Hematopoietic multipotent progenitor cell treated with erythropoietin and hydrocortisone succinate and interleukin-3 and kit ligand, for 8 days (in vitro differentiated cells): ENCODE measurements around the gene CELA3B.
A peak's percentile ranks its signal among the peaks of the same experiment; 100 is the strongest.
"Not testable (repeated sequence)": the region's sequence is repeated elsewhere in the genome, so short reads cannot be mapped to it uniquely, and the experiment has no call there.

Experiments
- DNase-seq: peaks from one replicate; pipeline ENCODE4 v3.0.0-alpha.2; 2015

Gene CELA3B

DNA sequence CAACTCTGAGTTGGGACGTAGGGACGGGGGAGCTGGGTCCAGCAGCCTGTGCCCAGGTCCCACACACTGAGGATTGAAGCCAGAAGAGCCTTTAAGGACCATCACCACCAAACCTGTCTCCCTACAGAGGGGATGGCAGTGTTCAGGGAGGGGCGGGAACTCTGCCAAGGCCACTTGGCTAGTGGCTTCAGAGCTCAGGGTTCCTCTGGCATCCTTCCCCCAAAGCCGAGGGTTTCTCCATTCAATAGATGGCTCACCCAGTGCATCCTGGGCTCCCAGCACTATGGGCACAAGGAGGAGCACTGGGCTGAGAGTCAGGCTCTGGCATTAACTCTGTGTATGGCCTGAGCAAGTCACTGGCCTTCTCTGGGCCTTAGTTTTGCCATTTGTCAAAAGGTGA lies 4.4 kb downstream of the CELA3B start:
- not testable (repeated sequence) for DNase-seq

DNA sequence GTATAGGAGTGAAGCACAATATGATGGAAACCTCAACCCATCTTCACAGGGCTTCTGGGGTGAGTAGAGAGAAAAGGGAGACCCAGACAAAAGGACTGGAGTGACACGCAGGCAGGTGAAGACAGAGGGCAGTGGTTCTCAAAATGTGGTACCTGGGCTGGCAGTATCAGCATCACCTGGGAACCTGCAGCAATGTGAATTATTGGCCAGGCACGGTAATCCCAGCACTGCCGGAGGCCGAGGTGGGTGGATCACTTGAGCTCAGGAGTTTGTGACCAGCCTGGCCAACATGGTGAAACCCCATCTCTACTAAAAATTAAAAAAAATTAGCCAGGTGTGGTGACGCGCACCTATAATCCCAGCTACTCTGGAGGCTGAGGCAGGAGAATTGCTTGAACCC lies 5.3 kb downstream of the CELA3B start:
- not testable (repeated sequence) for DNase-seq

DNA sequence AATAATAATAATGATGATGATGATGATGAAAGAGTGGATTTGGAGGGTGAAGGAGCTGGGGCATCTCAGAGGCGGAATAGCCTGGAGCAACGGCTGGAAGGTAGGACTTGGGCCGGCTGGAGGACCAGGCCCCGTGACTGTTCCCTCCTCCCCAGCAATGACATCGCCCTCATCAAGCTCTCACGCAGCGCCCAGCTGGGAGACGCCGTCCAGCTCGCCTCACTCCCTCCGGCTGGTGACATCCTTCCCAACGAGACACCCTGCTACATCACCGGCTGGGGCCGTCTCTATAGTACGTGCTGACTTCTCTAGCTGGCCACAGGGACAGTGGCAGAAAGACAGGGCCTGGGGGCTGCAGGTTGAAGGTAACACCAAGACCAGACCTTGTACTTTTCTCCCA lies 6.7 kb downstream of the CELA3B start:
- not testable (repeated sequence) for DNase-seq

DNA sequence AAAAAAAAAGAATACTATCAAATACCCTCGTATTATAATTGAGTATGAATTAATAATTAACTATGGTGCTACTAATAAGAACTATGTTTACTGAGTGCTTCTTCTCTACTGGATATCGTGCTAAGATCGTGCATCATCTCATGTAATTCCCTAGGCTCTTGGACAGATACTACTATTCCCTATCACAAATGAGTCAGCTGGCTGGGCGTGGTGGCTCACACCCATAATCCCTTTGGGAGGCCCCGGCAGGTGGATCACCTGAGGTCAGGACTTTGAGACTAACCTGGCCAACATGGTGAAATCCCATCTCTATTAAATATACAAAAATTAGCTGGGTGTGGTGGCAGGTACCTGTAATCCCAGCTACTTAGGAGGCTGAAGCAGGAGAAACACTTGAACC lies 9.1 kb downstream of the CELA3B start:
- DNase-seq: not testable (repeated sequence)

DNA sequence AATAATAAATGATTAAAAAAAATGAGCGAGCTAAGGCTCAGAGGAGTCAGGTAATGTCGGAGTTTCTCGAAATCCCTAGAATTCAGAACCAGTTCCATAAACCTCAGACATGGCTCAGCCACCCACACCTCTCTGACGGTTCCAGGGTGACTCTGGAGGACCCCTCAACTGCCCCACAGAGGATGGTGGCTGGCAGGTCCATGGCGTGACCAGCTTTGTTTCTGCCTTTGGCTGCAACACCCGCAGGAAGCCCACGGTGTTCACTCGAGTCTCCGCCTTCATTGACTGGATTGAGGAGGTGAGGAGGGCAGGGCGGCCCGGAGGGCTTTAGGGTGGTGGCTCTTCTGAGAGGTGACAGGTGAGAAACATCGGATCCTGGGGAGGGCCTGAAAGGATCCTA lies 9.6 kb downstream of the CELA3B start:
- DNase-seq: not testable (repeated sequence)

DNA sequence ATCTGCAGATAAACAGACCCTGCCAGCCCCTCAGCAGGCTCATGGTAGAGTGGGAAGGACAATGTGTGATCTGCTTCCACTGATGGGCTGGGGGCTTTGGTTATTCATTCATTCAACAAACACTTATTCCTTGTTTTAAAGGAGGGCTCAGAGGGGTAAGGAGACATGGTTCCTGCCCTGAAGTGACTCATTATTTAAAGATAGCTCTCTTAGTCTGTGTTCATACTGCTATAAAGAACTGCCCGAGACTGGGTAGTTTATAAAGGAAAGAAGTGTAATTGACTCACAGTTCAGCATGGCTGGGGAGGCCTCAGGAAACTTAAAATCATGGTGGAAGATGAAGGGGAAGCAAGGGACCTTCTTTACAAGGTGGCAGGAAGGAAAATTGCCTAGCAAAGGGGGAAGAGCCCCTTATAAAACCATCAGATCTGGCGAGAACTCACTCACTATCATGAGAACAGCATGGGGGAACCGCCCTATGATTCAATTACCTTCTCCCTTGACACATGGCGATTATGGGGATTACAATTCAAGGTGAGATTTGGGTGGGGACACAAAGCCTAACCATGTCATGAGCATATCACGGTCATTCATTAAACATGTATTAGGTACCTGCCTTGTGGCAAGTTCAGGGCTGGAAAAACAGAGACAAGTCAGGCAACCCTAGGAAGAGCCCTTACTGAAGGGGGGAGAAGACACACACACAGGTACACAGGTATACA lies 13.0 kb downstream of the CELA3B start:
- not testable (repeated sequence) for DNase-seq

DNA sequence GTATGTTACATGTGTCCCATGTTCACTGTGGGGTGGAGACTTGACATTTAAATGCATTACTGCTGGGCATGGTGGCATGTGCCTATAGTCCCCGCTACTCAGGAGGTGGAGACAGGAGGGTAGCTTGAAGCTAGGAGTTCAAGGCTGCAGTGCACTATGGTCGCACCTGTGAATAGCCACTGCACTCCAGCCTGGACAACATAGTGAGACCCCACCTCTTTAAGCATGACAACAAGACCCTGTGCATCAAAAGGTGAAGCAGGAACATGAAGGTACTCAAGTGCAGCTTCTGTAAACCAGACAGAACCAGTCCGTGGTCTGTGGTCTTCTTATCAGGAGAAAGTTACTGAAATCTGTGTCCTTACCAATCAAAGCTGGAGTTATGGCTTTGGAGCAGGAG lies 15.4 kb downstream of the CELA3B start:
- DNase-seq: not testable (repeated sequence)

DNA sequence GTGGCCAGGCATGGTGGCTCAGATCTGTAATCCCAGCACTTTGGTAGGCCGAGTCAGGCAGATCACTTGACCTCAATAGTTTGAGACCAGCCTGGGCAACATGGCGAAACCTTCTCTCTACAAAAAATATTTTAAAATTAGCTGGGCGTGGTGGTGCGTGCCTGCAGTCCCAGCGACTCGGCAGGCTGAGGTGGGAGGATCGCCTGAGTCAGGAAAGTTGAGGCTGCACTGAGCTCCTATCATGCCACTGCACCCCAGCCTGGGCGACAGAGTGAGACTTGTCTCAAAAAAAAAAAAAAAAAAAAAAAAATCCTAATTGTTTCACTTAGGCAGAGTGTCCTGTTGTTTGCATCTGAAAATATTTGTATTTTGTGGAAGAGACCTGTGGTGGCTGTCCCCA lies 17.9 kb downstream of the CELA3B start:
- DNase-seq: not testable (repeated sequence)

DNA sequence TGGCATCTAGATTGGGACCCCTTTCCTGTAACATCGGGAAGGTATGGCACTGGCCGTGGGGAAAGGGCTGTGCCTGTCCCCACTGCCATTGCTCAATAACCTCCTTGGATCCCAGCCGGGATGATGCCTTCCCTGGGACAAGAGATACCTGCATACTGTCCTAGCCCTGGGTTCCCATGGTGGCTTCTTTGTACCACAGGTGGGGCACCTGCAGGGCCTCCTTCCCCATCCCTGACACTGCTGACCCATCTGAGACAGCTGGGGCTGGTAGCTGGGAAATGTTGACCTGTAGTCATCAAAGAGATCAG lies 19.8 kb downstream of the CELA3B start:
- not testable (repeated sequence) for DNase-seq

DNA sequence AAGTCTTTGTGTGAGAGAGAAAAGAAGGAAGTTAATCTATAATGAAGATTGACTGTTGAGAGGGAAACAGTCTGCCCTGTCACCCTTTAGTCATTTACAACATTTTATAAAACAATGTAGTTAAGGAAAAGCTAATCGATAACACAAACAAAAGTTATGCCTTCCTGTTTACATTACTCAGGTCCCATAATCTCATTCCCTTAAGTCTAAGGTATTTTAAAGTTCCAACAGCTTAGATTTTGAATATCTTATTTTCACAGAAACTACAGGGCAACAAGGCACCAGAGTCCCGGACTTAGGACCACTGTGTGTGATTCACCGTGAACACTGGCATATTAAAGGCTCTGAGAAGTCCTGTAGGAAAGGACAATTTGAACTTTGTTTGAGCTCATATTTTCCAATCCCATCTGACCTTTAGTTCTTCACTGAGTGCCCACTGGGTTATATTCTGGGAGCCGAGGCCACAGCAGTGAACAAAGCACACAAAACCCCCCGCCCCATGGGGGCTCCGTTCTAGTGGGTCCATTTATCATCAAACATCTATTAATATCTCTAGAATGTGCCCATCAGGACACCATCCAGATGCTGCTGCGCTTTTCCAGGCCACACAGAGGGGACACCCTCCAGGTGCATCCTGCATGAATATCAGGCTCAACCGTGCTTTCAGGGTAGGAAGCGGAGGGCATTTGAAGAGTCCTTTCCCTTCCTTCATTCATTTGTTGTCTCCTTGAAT lies 21.2 kb downstream of the CELA3B start:
- not testable (repeated sequence) for DNase-seq

DNA sequence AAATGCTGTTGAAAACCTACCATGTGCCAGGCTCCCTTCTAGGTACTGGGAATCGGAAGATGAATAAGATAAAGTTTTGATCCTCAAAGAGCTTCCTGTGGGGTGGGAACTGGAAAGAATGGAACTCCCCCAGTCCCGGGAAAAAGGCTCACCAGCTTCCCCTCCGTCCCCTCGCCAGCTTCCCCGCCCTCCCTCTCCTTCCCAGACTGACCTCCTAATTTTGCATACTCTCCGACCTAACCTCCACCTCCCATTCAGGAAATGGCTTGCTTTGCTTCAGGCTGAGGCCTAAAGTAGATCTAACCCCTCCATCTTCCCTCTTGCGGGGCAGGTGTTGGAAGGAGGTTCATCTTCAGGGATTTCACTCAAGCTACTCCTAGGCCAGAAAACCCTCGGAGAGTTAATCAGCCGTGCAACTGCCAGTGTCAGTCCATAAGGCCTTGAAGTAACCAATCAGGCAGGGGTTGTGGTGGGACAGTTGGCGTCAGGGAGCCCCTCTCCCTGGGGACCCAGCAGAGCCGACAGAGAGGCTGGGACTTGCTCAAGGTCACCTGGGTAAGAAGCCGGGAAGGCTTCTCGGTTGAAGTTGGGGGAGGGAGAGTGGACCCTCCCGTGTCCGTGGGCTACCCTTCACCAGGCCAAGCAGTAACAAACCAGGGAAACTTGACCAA lies 21.9 kb downstream of the CELA3B start:
- DNase-seq: not testable (repeated sequence)

DNA sequence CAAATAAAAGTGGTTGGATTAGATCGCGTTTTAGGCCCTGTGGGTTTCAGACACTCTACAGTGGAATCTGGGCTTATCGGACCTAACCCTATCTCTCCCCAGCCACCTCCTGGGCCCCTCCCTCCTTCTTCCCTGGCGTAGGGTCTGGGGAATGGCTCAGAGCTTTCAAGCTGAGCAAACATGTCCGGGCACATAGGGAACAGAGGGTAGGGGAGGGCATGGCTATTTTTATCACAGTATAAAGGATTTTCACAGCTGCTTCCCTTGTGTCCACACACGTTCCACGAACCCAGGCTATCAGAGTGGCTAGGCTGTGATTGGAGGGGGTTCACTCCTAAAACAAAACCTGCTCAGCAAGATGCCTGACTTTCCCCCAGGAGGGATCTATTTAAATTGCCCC lies 22.8 kb downstream of the CELA3B start:
- DNase-seq: not testable (repeated sequence)

DNA sequence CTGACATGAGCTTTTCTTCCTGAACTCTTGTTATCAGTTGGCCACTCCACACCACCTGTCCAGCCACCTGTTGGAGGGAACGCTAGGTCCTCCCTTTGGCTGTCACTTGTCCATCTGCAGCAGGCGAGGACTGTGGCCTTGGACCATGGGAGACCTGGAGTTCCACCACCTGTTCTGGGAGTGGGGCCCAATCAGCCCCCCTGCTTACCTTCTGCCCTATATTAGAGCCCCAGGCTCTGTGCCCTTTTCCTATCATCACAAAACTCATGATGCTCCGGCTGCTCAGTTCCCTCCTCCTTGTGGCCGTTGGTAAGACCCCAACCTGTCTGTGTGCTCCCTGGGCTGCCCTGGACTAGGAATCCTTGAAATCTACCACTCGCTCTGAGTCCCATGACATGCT lies 24.6 kb downstream of the CELA3B start, which contains the start of gene CELA3A:
CELA3A (plus strand) TSS at position 249 of the 400 bp plus-strand sequence; CDS start at position 267, 18 bp downstream.
- no peak for DNase-seq

DNA sequence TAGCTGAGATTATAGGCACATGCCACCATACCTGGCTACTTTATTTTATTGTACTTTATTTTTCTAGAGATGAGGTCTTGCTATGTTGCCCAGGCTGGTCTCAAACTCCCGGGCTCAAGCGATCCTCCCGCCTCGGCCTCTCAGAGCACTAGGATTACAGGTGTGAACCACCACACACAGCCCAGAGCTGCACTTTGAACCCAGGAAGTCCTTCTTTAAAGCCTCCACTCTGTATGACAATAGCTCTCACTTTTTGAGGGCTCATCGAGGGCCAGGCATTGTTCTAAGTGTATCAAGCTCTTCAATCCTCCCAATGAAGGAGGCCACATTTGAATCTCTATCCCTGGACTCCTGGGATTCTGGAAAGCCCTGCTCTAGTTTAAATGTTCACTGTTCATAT lies 25.6 kb downstream of the CELA3B start:
- not testable (repeated sequence) for DNase-seq

DNA sequence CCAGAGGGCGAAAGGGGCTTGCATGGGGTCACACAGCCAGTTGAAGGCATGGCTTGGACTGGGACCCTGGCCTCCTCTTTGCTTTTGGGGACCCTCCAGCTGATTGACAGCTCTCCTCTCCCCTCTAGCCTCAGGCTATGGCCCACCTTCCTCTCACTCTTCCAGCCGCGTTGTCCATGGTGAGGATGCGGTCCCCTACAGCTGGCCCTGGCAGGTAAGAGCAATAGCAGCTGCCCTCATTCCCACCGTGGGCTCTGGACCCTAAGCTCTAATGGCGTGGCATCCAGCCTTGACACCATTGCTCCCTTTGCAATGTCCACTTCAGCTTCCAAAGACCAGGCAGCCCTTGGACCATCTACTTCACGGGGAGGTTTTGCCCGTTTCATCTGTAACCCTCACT lies 26.1 kb downstream of the CELA3B start:
- not testable (repeated sequence) for DNase-seq

DNA sequence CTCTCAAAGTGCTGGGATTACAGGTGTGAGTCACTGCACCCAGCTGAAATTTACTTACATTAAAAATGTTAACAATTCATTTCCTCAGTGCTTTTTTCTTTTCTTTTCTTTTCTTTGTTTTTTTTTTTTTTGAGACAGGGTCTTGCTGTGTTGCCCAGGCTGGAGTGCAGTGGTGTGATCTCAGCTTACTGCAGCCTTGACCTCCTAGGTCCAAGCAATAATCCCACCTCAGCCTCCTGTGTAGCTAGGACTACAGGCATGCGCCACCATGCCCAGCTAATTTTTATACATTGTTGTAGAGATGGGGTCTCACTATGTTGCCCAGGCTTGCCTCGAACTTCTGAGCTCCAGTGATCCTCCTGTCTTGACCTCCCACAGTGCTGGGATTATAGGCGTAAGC lies 27.1 kb downstream of the CELA3B start:
- not testable (repeated sequence) for DNase-seq

DNA sequence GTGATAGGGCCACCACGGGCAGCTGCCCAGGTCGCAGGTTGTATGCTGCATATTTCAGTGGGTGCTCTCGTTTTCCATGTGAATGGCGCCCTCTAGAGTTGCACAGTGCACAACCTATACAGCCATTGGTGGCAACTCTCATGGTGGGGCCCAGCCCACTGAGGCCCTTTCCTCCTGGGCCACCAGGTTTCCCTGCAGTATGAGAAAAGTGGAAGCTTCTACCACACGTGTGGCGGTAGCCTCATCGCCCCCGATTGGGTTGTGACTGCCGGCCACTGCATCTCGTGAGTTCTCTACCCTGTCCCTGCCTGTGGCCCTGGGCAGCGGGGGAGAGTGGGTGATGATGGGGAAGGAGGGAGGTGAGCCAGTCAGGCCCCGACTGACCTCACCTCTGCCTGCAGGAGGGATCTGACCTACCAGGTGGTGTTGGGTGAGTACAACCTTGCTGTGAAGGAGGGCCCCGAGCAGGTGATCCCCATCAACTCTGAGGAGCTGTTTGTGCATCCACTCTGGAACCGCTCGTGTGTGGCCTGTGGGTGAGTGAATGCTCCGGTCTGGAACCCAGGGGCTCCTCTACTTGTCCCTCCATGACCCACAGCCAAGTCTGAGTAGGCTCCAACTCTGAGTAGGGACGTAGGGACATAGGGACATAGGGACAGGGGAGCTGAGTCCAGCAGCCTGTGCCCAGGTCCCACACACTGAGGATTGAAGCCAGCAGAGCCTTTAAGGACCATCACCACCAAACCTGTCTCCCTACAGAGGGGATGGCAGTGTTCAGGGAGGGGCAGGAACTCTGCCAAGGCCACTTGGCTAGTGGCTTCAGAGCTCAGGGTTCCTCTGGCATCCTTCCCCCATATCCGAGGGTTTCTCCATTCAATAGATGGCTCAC lies 28.7 kb downstream of the CELA3B start:
- DNase-seq: peak; percentile 60

DNA sequence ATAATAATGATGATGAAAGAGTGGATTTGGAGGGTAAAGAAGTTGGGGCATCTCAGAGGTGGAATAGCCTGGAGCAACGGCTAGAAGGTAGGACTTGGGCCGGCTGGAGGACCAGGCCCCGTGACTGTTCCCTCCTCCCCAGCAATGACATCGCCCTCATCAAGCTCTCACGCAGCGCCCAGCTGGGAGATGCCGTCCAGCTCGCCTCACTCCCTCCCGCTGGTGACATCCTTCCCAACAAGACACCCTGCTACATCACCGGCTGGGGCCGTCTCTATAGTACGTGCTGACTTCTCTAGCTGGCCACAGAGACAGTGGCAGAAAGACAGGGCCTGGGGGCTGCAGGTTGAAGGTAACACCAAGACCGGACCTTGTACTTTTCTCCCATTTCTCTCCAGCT lies 29.9 kb downstream of the CELA3B start:
- DNase-seq: not testable (repeated sequence)

DNA sequence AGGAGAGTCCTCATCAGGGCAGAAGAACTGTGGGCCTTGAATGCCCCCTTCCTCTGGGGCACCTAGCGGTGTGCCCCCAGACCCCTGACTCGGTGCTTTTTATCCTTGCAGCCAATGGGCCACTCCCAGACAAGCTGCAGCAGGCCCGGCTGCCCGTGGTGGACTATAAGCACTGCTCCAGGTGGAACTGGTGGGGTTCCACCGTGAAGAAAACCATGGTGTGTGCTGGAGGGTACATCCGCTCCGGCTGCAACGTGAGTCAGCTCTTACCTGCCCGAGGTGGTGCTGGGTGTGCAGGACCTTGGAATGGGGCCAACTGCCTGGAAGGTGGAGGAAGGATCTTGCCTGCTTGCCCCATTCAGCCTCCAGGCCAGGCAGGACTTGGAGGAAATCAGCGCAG lies 30.4 kb downstream of the CELA3B start:
- not testable (repeated sequence) for DNase-seq

DNA sequence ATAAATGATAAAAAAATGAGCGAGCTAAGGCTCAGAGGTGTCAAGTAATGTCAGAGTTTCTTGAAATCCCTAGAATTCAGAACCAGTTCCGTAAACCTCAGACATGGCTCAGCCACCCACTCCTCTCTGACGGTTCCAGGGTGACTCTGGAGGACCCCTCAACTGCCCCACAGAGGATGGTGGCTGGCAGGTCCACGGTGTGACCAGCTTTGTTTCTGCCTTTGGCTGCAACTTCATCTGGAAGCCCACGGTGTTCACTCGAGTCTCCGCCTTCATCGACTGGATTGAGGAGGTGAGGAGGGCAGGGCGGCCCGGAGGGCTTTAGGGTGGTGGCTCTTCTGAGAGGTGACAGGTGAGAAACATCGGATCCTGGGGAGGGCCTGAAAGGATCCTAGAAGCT lies 32.7 kb downstream of the CELA3B start:
- DNase-seq: not testable (repeated sequence)

DNA sequence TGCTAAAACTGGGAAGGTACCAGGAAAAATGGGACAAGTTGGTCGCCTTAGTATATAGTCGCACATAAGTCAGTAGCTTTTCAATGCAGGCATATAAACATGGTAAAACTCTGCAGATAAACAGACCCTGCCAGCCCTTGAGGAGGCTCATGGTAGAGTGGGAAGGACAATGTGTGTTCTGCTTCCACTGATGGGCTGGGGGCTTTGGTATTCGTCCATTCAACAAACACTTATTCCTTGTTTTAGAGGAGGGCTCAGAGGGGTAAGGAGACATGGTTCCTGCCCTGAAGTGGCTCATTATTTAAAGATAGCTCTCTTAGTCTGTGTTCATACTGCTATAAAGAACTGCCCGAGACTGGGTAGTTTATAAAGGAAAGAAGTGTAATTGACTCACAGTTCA lies 35.9 kb downstream of the CELA3B start:
- not testable (repeated sequence) for DNase-seq

DNA sequence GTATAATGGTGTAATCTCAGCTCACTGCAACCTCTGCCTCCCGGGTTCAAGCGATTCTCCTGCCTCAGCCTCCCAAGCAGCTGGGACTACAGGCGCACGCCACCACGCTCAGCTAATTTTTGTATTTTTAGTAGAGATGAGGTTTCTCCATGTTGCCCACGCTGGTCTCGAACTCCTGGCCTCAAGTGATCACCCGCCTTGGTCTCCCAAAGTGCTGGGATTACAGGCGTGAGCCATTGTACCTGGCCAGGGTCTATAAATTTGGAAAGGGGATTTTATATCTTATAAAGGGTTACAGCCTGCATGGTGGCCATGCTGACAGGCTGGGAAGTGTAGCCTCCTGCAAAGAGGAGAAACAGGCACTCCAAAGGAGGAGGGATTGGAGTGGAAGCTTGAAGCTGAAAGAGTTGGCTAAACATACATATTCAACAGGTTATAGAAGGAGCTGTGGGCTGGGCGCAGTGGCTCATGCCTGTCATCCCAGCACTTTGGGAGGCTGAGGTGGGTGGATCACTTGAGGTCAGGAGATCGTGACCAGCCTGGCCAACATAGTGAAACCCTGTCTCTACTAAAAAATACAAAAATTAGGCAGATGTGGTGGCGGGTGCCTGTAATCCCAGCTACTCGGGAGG lies 37.9 kb downstream of the CELA3B start:
- not testable (repeated sequence) for DNase-seq
